GM19193 (cell line): ENCODE data around the gene C16orf89.

Experiments used
- POLR2A ChIP-seq: IDR thresholded peaks from 4 replicates; pipeline ENCODE4 v1.6.1; 2011; ENCODE audit not compliant: insufficient read depth, insufficient read length; ENCODE audit errors: extremely low read depth

The C16orf89 gene

DNA sequence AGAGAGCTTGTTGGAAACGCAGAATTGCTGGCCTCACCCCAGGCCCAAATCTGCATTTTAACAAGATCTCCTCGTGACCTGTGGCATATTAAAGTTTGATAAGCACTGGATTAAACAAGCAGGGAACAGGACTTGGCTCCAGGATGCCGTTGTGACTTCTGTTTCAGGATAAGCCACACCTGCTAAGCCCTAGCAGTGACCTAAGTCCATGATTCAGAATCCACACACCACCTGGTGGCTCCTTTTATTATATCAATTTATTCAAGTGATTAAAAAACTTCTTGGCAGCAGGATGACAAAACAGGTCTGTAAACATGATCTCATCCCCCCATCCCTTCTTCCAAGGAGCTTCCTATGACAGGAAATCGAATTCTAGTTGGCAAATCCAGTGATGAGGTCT is 41.1 kb downstream of the C16orf89 start:
- no peak for TF ChIP-seq POLR2A

DNA sequence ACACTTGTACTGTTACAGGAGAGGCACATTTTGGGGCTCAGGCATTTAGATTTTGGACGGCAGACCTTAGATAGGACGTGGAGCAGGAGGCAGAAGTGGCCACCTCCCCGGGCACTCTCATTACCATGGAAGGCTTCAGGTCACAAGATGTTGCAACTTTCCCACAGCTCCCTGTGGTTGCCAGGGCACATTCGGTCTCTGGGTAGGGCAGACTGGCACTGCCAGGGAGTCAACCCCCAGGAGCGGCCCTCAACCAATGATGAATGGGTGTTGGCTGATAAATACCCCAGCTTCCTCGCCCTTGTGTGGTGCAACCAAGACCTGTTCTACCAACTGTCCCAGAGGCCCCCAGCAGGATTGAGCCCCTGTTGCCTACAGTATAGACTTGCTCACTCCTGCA is 43.2 kb downstream of the C16orf89 start:
- TF ChIP-seq POLR2A = no peak

- no peak for TF ChIP-seq POLR2A
Measured at GRCh38 chr16:5020551-5020950, 45.2 kb downstream of the C16orf89 start.

DNA sequence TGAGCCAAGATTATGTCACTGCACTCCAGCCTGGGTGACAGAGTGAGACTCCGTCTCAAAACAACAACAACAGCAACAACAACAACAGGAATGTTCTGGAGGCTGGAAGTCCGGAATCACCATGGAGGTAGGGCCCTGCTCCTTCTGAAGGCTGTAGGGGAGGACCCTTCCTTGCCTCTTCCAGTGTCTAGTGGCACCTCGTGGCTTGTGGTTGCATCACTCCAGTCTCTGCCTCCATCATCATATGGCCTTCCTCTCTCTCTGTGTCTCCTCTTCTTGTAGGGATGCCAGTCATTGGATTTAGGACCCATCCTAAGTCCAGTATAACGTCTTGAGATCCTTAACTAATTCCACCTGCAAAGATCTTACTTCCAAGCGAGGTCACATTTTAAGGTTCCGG is 46.0 kb downstream of the C16orf89 start:
- TF ChIP-seq POLR2A = no peak

- no peak for TF ChIP-seq POLR2A
Measured at GRCh38 chr16:5018793-5019192, 47.0 kb downstream of the C16orf89 start.

GRCh38 chr16:5017678-5017969 is 48.1 kb downstream of the C16orf89 start:
- TF ChIP-seq POLR2A = no peak

DNA sequence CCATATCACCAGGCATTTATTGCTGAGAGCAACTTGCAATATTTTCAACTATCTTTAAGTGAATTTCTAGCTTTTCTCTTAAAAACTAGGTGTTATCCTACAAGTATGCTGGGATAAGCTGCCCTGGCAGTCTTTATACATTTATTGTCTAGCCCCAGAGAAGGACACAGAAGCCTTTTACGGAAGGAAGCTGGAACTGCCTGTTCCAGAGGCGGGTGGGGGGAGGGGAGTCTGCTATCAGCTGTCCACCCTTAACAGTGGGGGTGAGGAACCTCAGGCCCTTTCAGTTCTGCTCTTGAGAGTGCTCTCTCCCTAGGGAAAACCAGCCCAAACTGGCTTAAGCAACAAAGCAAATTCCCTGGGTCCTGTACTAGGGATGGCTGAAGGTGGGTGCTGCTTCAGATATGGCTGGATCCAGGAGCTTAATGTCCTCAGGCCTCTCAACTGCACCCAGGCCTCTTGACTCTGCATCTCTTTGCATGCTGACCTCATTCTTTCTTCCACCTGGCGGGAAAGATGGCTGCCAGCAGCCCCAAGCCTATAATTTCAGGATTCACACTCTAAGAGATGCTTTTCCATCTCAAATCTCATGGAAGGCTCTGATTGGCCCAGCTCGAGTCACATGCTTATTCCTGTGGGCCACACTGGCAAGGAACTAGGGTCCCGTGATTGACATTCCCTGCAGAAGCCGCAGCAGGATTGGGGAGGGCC is 48.6 kb downstream of the C16orf89 start:
- no peak for TF ChIP-seq POLR2A

DNA sequence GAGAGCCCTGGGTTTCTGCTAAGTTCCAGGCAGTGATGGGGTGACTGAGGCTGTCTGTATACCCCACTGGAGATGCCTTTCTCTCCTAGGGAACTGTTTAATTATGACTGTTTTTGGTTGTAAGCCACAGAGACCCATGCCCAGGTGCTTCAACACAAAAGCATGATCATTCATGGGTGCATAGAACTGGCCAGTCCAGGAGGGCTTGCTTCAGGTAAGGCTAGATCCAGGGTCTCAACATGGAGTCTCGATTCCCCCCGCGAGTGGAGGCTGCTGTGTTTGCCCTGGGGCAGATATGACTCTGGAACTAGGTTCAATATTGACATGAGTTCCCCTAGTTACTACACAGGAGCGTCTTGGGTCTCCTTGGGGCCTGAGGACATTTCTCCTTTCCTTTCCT is 49.9 kb downstream of the C16orf89 start:
- no peak for TF ChIP-seq POLR2A

DNA sequence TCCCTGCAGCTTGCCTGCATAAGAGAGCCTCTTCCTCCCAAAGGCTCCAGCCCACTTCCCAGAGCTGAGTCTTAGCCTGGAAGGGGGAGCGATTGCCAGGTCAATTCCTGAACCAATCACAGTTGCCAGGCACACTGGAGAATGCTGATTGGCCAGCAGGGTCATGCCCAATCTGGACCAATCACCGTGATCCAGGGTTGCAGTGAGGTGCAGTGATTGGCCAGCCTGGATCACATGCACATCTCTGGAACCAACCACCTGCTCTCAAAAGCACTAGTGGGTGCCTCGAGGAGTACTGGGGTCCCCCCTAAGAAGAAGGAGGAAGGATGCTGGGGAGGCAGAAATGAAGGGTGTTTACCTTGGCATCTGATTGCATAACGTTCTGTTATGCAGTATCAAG is 50.4 kb downstream of the C16orf89 start:
- TF ChIP-seq POLR2A = no peak

DNA sequence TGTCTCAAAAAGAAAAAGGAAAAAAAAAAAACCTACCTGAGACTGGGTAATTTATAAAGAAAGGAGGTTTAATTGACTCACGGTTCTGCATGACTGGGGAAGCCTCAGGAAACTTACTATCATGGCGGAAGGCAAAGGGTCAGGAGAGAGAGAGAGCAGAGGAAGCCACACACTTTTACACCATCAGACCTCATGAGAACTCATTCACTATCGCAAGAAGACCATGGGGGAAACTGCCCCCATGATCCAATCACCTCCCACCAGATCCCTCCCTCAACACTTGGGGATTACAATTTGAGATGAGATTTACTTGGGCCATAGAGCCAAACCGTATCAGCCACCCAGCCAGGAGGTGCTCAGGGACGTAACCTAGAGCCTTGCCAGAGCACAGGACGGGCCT is 52.9 kb downstream of the C16orf89 start:
- no peak for TF ChIP-seq POLR2A

- TF ChIP-seq POLR2A = no peak
Measured at GRCh38 chr16:5011637-5012036, 54.1 kb downstream of the C16orf89 start.

GRCh38 chr16:5010576-5011329 is 55.0 kb downstream of the C16orf89 start:
- TF ChIP-seq POLR2A = no peak

GRCh38 chr16:5008311-5008731 is 57.4 kb downstream of the C16orf89 start:
- TF ChIP-seq POLR2A = no peak

GRCh38 chr16:5007256-5007655 is 58.5 kb downstream of the C16orf89 start:
- TF ChIP-seq POLR2A = no peak

- TF ChIP-seq POLR2A = no peak
Measured at GRCh38 chr16:5006348-5007193, 59.2 kb downstream of the C16orf89 start.
